Stimulated activated memory B cell treated with anti-CD40 and anti-IgM and Interleukin-4, amounts not matched to agents 10 μg/mL and 1 μg/mL and 100 μg/mL, for 72 hours (primary cell): ENCODE data around the gene DAAM2.
A peak's percentile ranks its signal among the peaks of the same experiment; 100 is the strongest.

Source experiments
- ATAC-seq: fragments of 150-1000 bp; cut with Tn5 transposase; 2 replicates; pipeline ENCODE4 v1.10.0; 2021
- H3K27ac Mint-ChIP-seq: one replicate; pipeline ENCODE4 v1.8.0; 2022; ENCODE audit warnings: mild to moderate bottlenecking, mixed read lengths
- H3K27me3 Mint-ChIP-seq: one replicate; pipeline ENCODE4 v1.8.0; 2022; ENCODE audit warnings: mixed read lengths
- H3K36me3 Mint-ChIP-seq: one replicate; pipeline ENCODE4 v1.8.0; 2022; ENCODE audit warnings: mixed read lengths
- H3K4me1 Mint-ChIP-seq: one replicate; pipeline ENCODE4 v1.8.0; 2022; ENCODE audit warnings: mixed read lengths
- H3K4me3 Mint-ChIP-seq: one replicate; pipeline ENCODE4 v1.8.0; 2022; ENCODE audit warnings: mild to moderate bottlenecking, moderate library complexity, mixed read lengths
- H3K9me3 Mint-ChIP-seq: one replicate; pipeline ENCODE4 v1.8.0; 2022; ENCODE audit warnings: mixed read lengths

DAAM2 gene

DNA sequence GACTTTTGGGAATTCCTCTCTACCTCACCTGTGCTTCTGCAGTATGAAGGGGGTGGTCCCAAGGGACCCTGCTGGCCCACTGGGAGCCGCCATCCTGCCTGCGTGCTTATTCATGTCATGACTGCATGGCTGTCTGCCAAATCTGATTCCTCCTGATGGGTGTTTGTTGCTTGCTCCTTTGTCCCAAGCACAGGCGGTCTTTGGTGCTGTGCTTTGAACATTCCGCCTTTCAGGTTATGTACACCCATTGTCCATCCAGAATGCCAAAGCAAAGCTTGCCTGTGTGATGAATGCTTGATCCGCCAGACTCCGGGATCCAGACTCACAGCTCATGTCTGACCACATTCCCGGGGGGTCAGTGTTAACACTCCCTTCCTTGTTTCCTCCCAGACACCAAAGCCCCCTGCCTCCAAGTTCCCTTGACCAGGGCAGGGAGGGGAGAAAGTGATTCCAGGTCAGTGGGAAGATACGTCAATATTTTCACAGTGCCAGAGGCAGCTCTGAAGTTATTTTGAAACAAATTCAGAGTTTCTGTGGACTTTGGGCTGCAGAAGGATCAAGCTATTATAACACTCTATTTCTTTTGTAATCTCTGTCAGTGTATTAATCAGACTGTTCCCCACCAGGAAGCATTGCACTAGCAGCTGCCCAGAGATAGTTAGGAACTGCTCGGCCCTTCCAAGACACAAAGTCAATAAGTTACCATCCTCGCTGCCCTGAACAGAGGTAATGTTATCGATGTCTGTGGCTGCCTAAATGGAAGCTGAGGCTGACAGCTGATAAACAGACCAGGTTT, 9.5 kb downstream of the DAAM2 start:
- no peak overlapping the region for H3K4me3 Mint-ChIP-seq
- H3K9me3 Mint-ChIP-seq = no peaks in the 10 kb centered on the region
- peaks cover 8% of the 10 kb centered on the region for H3K27me3 Mint-ChIP-seq
- no peak overlapping the region for H3K27ac Mint-ChIP-seq
- ATAC-seq = no peak
- H3K36me3 Mint-ChIP-seq = no peaks in the 10 kb centered on the region
- H3K4me1 Mint-ChIP-seq = no peaks in the 10 kb centered on the region

DNA sequence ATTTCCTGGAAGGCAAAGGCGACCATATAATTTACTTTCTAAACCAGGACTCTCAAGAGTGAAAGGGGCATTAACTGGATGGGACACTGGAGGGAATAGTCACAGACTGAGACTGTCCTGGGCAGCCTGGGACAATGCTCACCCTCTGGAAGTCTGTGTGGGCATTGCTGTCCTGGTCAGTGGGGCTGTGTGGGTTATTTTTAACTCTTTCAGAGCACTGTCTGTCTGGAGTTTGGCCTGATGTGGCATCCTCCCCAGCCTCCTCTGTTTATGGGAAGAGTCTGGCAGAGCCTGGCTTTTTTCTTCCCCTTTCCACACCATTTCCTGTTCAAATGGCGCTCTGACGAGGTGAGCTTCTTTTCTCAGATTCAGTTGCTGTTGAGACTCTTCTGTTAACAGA, 11.7 kb downstream of the DAAM2 start:
- Mint-ChIP-seq H3K36me3 (no peaks in the 10 kb centered on the region), H3K9me3 (no peaks in the 10 kb centered on the region), H3K27me3 (peaks cover 8% of the 10 kb centered on the region), H3K4me1 (no peaks in the 10 kb centered on the region), H3K27ac (no peak overlapping the region), H3K4me3 (no peak overlapping the region)
- no peak for ATAC-seq

DNA sequence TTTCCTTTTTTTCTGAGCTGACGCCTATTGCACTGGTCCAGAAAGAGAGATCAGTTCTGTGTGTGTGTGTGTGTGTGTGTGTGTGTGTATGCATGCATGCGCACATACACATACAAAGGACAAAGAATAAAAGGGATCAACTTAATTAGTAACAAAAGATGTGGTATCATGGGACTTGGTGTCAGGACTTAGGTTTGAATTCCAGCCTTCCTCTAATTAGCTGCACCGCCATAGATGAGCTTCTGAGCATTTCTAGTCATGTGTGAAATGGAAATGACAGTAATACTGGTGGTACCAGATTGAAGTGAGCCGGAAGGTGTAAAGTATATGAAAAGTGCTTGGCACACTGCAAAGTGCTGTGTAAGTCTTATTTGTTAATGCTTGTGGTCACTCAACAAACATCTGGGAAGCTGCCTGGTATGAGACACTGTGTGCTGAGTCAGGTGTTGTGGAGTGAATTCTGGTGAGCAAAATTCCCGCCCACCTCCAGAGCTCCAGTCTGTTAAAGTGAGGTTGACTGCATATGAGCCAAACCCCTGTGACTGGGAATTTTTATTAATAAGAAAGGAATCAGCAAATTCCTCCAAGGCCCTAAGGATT, 12.4 kb downstream of the DAAM2 start:
- H3K4me3 Mint-ChIP-seq = no peak overlapping the region
- no peaks in the 10 kb centered on the region for H3K36me3 Mint-ChIP-seq
- H3K27me3 Mint-ChIP-seq = peaks cover 8% of the 10 kb centered on the region
- no peak overlapping the region for H3K27ac Mint-ChIP-seq
- ATAC-seq = no peak
- no peaks in the 10 kb centered on the region for H3K4me1 Mint-ChIP-seq
- H3K9me3 Mint-ChIP-seq = no peaks in the 10 kb centered on the region

DNA sequence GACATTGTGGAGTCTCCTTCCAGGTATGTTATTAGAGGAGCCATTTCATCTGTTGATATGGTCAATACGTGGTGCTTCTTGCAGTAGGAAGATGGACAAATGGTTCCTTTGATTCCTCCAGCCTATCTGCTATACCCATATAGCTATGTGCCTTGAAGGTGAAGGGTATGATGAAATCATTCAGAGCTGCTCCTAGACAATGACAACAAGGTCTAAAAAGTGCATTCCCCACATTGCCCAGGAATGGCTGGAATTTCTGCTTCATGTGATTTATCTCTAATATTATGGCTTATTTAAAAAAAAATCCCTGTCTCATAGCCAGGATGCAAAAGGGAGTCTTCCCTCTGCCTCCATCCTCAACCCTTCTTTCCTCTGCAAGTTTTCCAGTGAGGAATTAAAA, 14.1 kb downstream of the DAAM2 start:
- Mint-ChIP-seq H3K4me1 (no peaks in the 10 kb centered on the region), H3K9me3 (peaks cover 2% of the 10 kb centered on the region), H3K27ac (no peak overlapping the region), H3K27me3 (peaks cover 8% of the 10 kb centered on the region), H3K36me3 (no peaks in the 10 kb centered on the region), H3K4me3 (no peak overlapping the region)
- no peak for ATAC-seq

DNA sequence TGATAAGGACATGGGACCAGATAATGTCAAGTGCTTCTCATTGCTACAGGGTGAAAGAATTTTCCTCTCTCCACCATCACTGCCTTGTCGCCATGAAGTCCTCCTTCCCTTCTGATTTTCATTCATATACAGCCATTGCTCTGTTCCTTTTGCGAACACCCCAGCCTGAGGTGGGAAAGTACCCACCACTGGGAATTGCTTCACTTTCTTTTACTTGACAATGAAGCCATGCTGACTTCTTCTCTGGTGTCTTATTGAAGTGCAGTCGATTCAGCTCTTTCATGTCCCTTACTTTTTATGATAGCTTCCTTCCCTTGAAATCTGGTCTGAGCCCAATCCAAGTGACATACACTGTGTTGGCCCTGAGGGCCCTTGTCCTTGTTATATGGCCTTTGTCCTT, 16.2 kb downstream of the DAAM2 start:
- ATAC-seq = no peak
- no peaks in the 10 kb centered on the region for H3K36me3 Mint-ChIP-seq
- H3K4me3 Mint-ChIP-seq = no peak overlapping the region
- no peaks in the 10 kb centered on the region for H3K27me3 Mint-ChIP-seq
- no peak overlapping the region for H3K27ac Mint-ChIP-seq
- H3K4me1 Mint-ChIP-seq = peaks cover 5% of the 10 kb centered on the region
- H3K9me3 Mint-ChIP-seq = peaks cover 2% of the 10 kb centered on the region

DNA sequence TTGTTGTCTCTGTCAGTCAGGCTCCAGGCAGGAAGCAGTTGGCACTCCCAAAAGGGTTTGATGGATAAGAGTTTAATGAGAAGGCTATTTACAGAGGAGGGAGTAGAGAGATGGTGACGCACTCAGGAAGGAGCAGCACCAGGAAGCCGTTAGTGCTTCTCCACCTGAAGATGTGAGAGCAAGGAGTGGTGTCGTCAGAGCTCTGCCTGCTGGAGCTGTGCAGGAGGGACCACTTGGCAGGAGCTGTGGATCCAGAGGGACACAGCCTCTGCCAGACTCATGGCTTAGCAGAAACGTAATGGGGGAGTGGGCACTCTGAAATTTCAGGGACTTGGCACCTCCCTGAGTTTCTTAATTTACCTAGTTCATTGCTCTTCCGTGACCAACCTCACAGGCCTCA, 16.8 kb downstream of the DAAM2 start:
- H3K36me3 Mint-ChIP-seq = no peaks in the 10 kb centered on the region
- peaks cover 2% of the 10 kb centered on the region for H3K9me3 Mint-ChIP-seq
- no peak overlapping the region for H3K27ac Mint-ChIP-seq
- no peak for ATAC-seq
- no peak overlapping the region for H3K4me3 Mint-ChIP-seq
- no peaks in the 10 kb centered on the region for H3K27me3 Mint-ChIP-seq
- peaks cover 11% of the 10 kb centered on the region for H3K4me1 Mint-ChIP-seq

DNA sequence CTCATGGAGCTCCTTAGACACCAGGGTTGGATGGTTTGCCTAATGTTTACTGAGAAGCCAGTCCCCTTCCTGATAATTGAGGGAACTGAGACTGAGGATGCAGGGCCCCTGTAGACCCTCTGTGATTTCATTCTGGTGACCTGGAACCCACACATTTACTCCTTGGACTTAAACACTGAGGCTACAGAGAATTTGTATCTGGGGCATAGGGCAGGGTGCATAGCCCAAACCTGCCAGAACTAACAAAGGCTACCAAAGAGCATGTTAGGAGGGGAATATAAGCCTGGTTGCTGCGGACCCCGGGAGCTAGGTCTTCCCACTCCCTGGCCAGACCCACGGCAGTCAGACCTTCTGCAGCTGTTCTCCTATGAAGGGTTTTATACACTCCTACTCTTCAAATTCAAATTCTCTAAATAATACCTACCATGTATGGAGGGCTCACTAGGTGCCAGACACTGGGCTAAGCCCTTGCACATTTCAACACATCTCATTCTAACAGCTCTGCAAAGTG, 19.7 kb downstream of the DAAM2 start:
- H3K4me1 Mint-ChIP-seq = peaks cover 13% of the 10 kb centered on the region
- H3K9me3 Mint-ChIP-seq = peaks cover 2% of the 10 kb centered on the region
- no peaks in the 10 kb centered on the region for H3K36me3 Mint-ChIP-seq
- no peaks in the 10 kb centered on the region for H3K27me3 Mint-ChIP-seq
- ATAC-seq = no peak
- no peak overlapping the region for H3K27ac Mint-ChIP-seq
- H3K4me3 Mint-ChIP-seq = no peak overlapping the region

DNA sequence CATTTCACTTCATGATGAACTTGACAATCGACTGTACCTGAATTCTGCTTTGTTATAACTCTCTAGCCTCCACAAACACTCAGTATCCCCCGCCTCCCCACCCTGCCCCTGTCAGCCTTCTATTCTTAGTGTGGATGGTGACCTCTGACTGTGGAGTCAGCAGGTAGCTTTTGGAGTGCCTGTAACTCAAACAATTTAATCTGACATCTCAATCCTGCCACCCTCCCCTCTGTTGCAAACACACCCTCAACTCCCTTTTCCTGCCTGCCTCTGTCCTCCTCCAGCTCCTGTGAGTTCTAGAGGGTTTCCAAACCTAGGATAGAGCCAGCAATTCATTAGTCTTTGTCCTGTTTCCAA, 20.3 kb downstream of the DAAM2 start:
- no peak for ATAC-seq
- Mint-ChIP-seq H3K27ac (no peak overlapping the region), H3K36me3 (no peaks in the 10 kb centered on the region), H3K4me1 (peaks cover 13% of the 10 kb centered on the region), H3K9me3 (peaks cover 2% of the 10 kb centered on the region), H3K4me3 (no peak overlapping the region), H3K27me3 (no peaks in the 10 kb centered on the region)

DNA sequence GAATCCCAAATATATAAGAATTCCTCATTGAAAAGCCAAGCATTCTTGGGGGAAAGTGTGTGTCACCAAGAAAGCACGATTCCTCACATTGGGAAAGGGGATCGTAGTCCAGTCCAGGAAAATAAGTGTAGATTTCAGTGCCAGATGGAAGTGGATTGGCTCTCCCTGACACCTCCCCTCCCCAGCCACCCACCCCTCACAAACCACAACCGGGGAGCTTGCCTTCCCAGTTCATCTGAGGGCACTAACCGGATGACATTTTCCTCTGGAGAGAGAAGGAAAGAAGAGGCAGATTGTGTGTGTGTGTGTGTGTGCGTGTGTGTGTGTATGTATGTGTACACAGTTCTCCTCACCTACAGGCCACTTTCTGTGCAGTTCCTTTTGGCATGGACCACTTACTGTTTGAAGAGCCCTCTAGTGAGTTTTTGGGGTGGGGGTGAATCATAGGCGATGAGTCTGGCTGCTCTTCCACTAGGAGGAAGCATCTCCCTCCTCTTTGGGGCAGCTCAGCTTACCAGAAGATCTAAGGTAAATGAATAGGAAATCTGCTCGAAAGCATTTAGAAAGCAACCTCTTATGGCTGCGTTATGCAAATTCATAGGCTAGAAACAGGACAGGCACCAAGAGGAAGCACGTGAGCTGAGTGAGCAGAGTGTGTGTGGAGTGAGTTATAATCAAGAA, 20.8 kb downstream of the DAAM2 start:
- peak; percentile 51 for ATAC-seq
- Mint-ChIP-seq H3K27me3 (no peaks in the 10 kb centered on the region), H3K4me1 (peaks cover 13% of the 10 kb centered on the region), H3K9me3 (peaks cover 2% of the 10 kb centered on the region), H3K36me3 (no peaks in the 10 kb centered on the region), H3K27ac (no peak overlapping the region), H3K4me3 (no peak overlapping the region)

DNA sequence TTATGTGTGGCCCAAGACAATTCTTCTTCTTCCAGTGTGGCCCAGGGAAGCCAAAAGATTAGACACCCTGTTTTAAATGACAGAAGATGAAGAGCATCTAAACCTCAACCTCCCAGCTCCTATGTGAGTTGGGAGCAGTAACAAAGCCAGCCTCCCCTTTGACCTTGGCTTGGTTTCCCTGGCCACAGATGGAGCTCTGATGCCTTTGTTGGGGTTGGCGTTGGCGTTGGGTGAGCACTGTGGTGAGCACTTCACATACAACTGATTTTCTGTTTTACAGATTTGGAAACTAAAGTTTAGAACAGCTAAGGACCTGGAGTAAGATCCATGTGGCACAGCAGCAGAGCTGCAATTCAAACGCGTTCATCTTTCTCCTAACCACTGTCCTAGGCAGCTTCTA, 22.1 kb downstream of the DAAM2 start:
- ATAC-seq = no peak
- peaks cover 13% of the 10 kb centered on the region for H3K4me1 Mint-ChIP-seq

DNA sequence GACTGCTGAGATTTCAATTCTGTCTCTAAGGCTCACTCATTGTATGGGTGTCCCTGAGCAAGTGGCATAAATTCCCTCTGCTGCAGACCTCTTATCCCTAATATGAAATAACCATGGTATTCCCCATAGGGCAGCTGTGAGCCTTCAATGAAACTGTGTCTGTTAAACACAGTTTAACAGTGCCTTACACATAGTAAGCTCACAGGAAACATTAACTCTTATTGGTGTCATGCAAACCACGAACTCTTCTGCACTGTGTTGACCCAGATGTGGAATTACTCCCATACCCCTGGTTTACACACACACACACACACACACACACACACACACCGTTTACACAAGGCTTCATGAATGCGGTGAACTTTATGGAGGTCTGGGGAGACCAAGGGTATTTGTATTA, 23.2 kb downstream of the DAAM2 start:
- H3K9me3 Mint-ChIP-seq = no peaks in the 10 kb centered on the region
- H3K4me3 Mint-ChIP-seq = no peak overlapping the region
- no peaks in the 10 kb centered on the region for H3K27me3 Mint-ChIP-seq
- H3K36me3 Mint-ChIP-seq = no peaks in the 10 kb centered on the region
- H3K27ac Mint-ChIP-seq = no peak overlapping the region
- ATAC-seq = no peak
- peaks cover 13% of the 10 kb centered on the region for H3K4me1 Mint-ChIP-seq

More for the DNA sequence above, 22.1 kb downstream of the DAAM2 start:
- Mint-ChIP-seq H3K9me3 (peaks cover 2% of the 10 kb centered on the region), H3K4me3 (no peak overlapping the region), H3K36me3 (no peaks in the 10 kb centered on the region), H3K27ac (no peak overlapping the region), H3K27me3 (no peaks in the 10 kb centered on the region)

DNA sequence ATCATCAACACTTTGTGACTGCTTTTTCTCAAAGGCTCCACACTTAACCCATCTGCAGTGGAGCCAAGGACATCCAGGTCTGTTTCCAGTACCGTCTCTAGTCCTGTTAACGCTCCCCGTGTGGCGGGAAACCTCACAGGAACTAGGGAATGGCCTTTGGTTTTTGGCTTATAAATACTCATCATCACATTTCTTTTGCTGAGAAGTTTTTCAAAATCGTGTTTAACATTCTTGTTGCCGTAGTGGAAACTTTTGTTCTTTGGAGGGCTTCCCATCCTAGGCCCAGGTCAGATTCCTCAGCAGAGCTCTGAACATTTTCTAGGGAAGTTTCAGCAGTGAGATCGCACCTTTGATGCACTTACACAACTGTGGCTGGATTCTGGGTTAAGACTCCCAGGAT, 24.6 kb downstream of the DAAM2 start:
- no peak overlapping the region for H3K4me3 Mint-ChIP-seq
- H3K36me3 Mint-ChIP-seq = no peaks in the 10 kb centered on the region
- no peaks in the 10 kb centered on the region for H3K9me3 Mint-ChIP-seq
- H3K27ac Mint-ChIP-seq = no peak overlapping the region
- no peak for ATAC-seq
- H3K27me3 Mint-ChIP-seq = peaks cover 9% of the 10 kb centered on the region
- peaks cover 13% of the 10 kb centered on the region for H3K4me1 Mint-ChIP-seq

DNA sequence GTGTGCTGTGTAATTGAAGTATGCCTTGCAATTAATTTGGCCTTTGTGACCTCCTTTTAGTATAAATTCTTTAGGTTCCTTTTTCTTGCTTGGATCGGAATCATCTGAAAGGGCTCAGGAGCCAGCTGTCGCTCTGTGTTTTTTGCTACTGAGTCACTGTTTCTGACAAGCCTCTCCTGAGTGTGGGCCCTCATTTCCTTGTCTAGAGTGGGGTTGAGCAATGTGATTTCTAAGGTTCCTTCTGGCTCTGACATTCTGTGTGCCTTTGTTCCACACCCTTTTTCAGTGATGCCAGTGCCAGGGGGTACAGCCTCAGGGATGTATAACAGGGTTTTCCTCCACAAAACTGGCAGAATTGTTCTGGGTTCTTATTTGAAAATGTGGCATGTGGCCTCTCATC, 26.5 kb downstream of the DAAM2 start:
- ATAC-seq = no peak
- H3K27ac Mint-ChIP-seq = no peak overlapping the region
- no peaks in the 10 kb centered on the region for H3K36me3 Mint-ChIP-seq
- no peaks in the 10 kb centered on the region for H3K9me3 Mint-ChIP-seq
- H3K27me3 Mint-ChIP-seq = peaks cover 14% of the 10 kb centered on the region
- no peak overlapping the region for H3K4me3 Mint-ChIP-seq
- H3K4me1 Mint-ChIP-seq = peaks cover 4% of the 10 kb centered on the region

DNA sequence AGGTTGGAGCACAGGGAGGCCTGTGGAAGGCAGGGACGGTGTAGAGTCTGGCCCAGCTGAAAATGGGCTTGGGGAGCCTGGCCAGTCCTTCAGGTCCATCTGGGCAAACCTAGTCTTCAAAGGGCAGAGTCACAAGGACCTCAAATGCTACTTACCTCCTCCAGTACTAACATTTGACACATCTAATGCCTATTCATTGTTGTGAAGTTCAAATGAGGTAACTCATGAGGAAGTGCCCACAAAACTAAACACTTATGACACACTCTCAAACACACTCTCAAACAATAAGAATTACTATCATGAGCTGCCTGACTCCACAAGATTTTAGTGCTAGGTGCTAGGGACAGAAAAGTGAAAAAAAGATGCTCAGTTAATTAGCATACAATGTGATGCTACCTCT, 27.1 kb downstream of the DAAM2 start:
- no peaks in the 10 kb centered on the region for H3K9me3 Mint-ChIP-seq

DNA sequence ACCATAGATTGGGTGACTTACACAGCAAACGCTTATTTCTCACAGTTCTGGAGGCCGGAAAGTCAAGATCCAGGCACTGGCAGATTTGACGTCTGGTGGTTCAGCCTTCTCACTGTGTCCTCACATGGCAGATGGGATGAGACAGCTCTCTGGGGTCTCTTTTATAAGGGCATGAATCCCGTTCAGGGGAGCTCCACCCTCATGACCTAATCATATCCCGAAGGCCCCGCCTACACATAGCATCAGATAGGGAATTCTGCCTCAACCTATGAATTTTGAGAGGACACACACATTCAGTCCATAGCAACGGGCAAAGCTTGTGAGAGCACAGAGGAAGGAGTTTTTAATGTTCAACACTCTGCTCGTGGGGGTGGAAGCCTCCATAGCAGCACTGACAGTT, 27.5 kb downstream of the DAAM2 start:
- Mint-ChIP-seq H3K36me3 (no peaks in the 10 kb centered on the region), H3K27ac (no peak overlapping the region), H3K4me3 (no peak overlapping the region), H3K4me1 (no peaks in the 10 kb centered on the region), H3K27me3 (peaks cover 14% of the 10 kb centered on the region), H3K9me3 (no peaks in the 10 kb centered on the region)
- no peak for ATAC-seq

More for the DNA sequence above, 27.1 kb downstream of the DAAM2 start:
- Mint-ChIP-seq H3K27me3 (peaks cover 14% of the 10 kb centered on the region), H3K27ac (no peak overlapping the region), H3K4me3 (no peak overlapping the region), H3K4me1 (no peaks in the 10 kb centered on the region), H3K36me3 (no peaks in the 10 kb centered on the region)
- ATAC-seq = no peak

DNA sequence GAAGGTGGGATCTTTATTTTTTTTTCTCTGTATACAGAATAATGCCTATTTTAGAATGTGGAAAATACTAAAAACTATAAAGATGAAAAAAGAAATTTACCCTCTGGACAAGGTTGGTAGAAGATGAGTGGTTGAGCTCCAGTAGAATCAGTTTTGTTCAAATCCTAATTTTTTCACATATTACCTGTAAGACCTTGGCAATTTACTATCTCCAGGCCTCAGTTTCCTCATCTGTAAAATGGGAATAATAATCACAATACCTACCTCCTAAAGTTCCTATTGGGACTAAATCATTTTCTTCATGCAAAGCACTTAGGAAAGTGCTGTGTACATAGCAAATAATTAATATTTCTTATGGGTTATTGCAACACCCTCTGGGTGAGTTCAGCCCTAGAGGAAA, 28.4 kb downstream of the DAAM2 start:
- no peaks in the 10 kb centered on the region for H3K9me3 Mint-ChIP-seq

More for the DNA sequence above, 28.4 kb downstream of the DAAM2 start:
- no peak for ATAC-seq
- no peak overlapping the region for H3K4me3 Mint-ChIP-seq
- H3K36me3 Mint-ChIP-seq = no peaks in the 10 kb centered on the region
- H3K4me1 Mint-ChIP-seq = no peaks in the 10 kb centered on the region
- H3K27ac Mint-ChIP-seq = no peak overlapping the region
- peaks cover 14% of the 10 kb centered on the region for H3K27me3 Mint-ChIP-seq
